GM23248 (cell line): ENCODE data around the gene ZIC4. TPM values are rescaled to one million over a fixed set of nuclear protein-coding genes. Genes with fewer than 3 reads are reported as not detected.

Experiments
- DNase-seq: peaks from one replicate; pipeline ENCODE4 v3.0.0-alpha.2; 2015
- H2AFZ ChIP-seq: fragments of 200-600 bp; sonication (generic); 2 replicates; pipeline ENCODE4 v1.6.1; 2016; ENCODE audit warnings: antibody characterized with exemption
- H3F3A ChIP-seq: fragments of 200-600 bp; sonication (generic); 2 replicates; pipeline ENCODE4 v1.6.1; 2016; ENCODE audit warnings: mild to moderate bottlenecking, antibody characterized with exemption, mixed run types; ENCODE audit not compliant: insufficient read depth
- H3K27ac ChIP-seq: fragments of 200-600 bp; sonication (generic); 2 replicates; pipeline ENCODE4 v1.5.1; 2016; ENCODE audit warnings: mild to moderate bottlenecking
- H3K27me3 ChIP-seq: fragments of 200-600 bp; sonication (generic); replicated peaks from 2 replicates; pipeline ENCODE4 v1.6.1; 2016; ENCODE audit warnings: mild to moderate bottlenecking; ENCODE audit not compliant: insufficient read depth
- H3K36me3 ChIP-seq: fragments of 200-600 bp; sonication (generic); 2 replicates; pipeline ENCODE4 v1.6.1; 2016; ENCODE audit warnings: low read depth, mild to moderate bottlenecking
- H3K4me1 ChIP-seq: fragments of 200-600 bp; sonication (generic); 2 replicates; pipeline ENCODE4 v1.6.1; 2016; ENCODE audit warnings: mild to moderate bottlenecking; ENCODE audit not compliant: insufficient read depth
- H3K4me2 ChIP-seq: fragments of 200-600 bp; sonication (generic); one replicate; pipeline ENCODE4 v1.6.1; 2016; ENCODE audit warnings: mild to moderate bottlenecking; ENCODE audit not compliant: unreplicated experiment
- H3K4me3 ChIP-seq: fragments of 200-600 bp; sonication (generic); 2 replicates; pipeline ENCODE4 v1.5.1; 2016; ENCODE audit warnings: mild to moderate bottlenecking
- H3K79me2 ChIP-seq: fragments of 200-600 bp; sonication (generic); 2 replicates; pipeline ENCODE4 v1.6.1; 2016; ENCODE audit warnings: mild to moderate bottlenecking; ENCODE audit not compliant: insufficient read depth
- H3K9ac ChIP-seq: fragments of 200-600 bp; sonication (generic); 2 replicates; pipeline ENCODE4 v1.6.1; 2016; ENCODE audit warnings: mild to moderate bottlenecking
- H3K9me2 ChIP-seq: fragments of 200-600 bp; sonication (generic); 2 replicates; pipeline ENCODE4 v1.6.1; 2016; ENCODE audit warnings: mixed run types, mild to moderate bottlenecking, moderate library complexity; ENCODE audit not compliant: insufficient read depth
- H3K9me3 ChIP-seq: fragments of 200-600 bp; sonication (generic); one replicate; pipeline ENCODE4 v1.6.1; 2017; ENCODE audit warnings: low read depth
- H4K20me1 ChIP-seq: fragments of 200-600 bp; sonication (generic); 2 replicates; pipeline ENCODE4 v1.6.0; 2016; ENCODE audit not compliant: insufficient read depth
- EZH2 ChIP-seq: fragments of 200-600 bp; sonication (generic); IDR thresholded peaks from 2 replicates; pipeline ENCODE4 v1.6.1; 2018; ENCODE audit warnings: antibody characterized with exemption, mild to moderate bottlenecking; ENCODE audit not compliant: insufficient read depth, poor library complexity, severe bottlenecking
- EZH2phosphoT487 ChIP-seq: fragments of 200-600 bp; sonication (generic); IDR thresholded peaks from 2 replicates; pipeline ENCODE4 v1.6.1; 2018; ENCODE audit warnings: antibody characterized with exemption, moderate library complexity, mild to moderate bottlenecking, low read depth; ENCODE audit not compliant: insufficient read depth
- WGBS, 2 experiments: methylation state at CpG; one replicate each; pipeline ENCODE4 v1.1.6; 2015 to 2017; ENCODE audit warnings: low lambda C conversion rate in 2 of 2, low coverage in 1 of 2; ENCODE audit errors: missing lambda C conversion rate in 2 of 2; 5-methylcytosine and 5-hydroxymethylcytosine counted together
- in situ Hi-C: fragments of 300-500 bp; cut with MboI; formaldehyde crosslinking; loops from 2 replicates; pipeline ENCODE4 v1.15.0; 2020
- polyA plus RNA-seq: library from polyadenylated mRNA; unstranded; fragments of >200 nt; fragmentation: Nextera tagmentation; extraction: Ambion mirVana; gene quantifications from 2 replicates; pipeline ENCODE4 v1.2.1, GENCODE V29; 2016
- total RNA-seq: library from RNA; depleted of rRNA; stranded (reverse); fragments of >200 nt; shearing (Covaris generic); gene quantifications from 2 replicates; pipeline ENCODE4 v1.2.3, GENCODE V29; 2014

ZIC4 gene
- total and polyA plus RNA-seq, 2 experiments from 2014 or later = 4.3 to 7.0 TPM

DNA sequence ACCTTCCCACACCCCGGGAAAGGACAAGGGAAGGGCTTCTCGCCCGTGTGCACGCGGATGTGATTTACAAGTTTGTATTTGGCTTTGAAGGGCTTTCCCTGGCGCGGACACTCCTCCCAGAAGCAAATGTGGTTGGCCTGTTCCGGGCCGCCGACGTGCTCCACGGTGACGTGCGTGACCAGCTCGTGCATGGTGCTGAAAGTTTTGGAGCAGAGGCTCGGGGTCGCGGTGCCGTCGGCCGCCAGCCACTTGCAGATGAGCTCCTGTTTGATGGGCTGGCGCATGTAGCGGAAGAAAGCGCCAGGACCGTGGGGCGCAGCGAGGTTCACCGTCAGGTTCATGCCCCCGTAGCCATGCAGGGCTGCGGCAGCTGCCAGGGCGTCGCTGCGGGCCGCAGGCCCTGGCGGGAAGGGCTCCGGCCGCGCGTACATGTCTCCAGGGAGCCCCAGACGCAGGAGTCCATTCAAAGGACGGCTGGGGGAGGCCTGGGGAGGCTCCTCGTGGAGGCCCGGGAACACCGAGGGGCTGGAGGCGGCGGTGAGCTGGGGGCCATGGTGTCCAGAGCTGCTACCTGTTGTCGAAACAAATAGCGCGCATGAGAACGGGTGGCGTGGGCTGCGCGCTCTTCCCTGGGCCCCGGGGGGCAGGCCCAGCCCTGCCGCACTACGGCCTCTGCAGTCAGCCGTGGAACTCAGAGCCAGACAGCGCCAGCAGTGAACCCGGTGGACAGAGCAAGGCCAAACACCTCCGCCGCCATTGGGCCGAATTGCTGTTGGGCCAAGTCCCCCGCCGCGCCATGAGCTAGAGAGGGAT is 10.2 kb downstream of the ZIC4 start:
- in situ Hi-C loops = no loop called here
- H3K79me2 ChIP-seq = peaks cover 79% of the 10 kb centered on the region
- 0 out of 2 replicates have a peak, but pooled peaks cover 4% of the 10 kb centered on the region for H3F3A ChIP-seq
- no peak overlapping the region for H3K9ac ChIP-seq
- TF ChIP-seq EZH2phosphoT487 (no peak), EZH2 (no peak)
- no peaks in the 10 kb centered on the region for H3K9me3 ChIP-seq
- no peak overlapping the region for H3K4me3 ChIP-seq
- no peaks in the 10 kb centered on the region for H4K20me1 ChIP-seq
- no peaks in the 10 kb centered on the region for H3K27me3 ChIP-seq
- no peak overlapping the region for H2AFZ ChIP-seq
- no peaks in the 10 kb centered on the region; the same call in 1 of the 2 replicates for H3K36me3 ChIP-seq
- H3K4me2 ChIP-seq = no peak overlapping the region
- H3K27ac ChIP-seq = no peak overlapping the region
- H3K4me1 ChIP-seq = peaks cover 10% of the 10 kb centered on the region; the same call in 1 of the 2 replicates
- 94 to 96% methylated on average over 49 to 65 of the region's 65 CpGs for WGBS, 2 experiments
- no peaks in the 10 kb centered on the region for H3K9me2 ChIP-seq
- no peak for DNase-seq

DNA sequence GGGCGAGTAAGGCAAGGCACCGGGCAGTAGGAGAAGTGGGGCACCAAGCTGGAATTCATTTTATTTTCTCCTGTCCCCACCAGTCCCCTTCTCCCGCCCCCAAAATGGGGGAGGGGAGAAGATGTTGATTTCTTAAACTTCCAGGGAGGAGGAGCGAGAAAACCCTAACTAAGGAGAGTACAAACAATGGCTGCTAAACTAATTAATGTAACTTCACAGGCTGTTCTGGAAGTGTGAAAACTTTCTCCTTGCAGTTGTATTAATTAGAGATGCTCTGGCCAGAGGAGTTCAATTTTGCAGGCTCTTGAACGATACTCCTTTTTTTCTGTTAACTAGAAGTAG is 11.5 kb downstream of the ZIC4 start:
- H3K4me3 ChIP-seq = peak overlapping the region; percentile 96
- H3K4me1 ChIP-seq = peaks cover 8% of the 10 kb centered on the region; the same call in 1 of the 2 replicates
- TF ChIP-seq EZH2 (no peak), EZH2phosphoT487 (no peak)
- H3F3A ChIP-seq = 0 out of 2 replicates have a peak, but pooled peaks cover 4% of the 10 kb centered on the region
- H4K20me1 ChIP-seq = no peaks in the 10 kb centered on the region
- no peaks in the 10 kb centered on the region for H3K27me3 ChIP-seq
- H3K4me2 ChIP-seq = peak overlapping the region; percentile 86
- no peaks in the 10 kb centered on the region; the same call in 1 of the 2 replicates for H3K36me3 ChIP-seq
- in situ Hi-C loops = no loop called here
- peak overlapping the region; percentile 98 for H3K9ac ChIP-seq
- H2AFZ ChIP-seq = peak overlapping the region; percentile 96
- no peak for DNase-seq
- H3K9me3 ChIP-seq = no peaks in the 10 kb centered on the region
- no peaks in the 10 kb centered on the region for H3K9me2 ChIP-seq
- WGBS, 2 experiments = 14 to 17% methylated on average over 5 of the region's 5 CpGs
- peaks cover 67% of the 10 kb centered on the region for H3K79me2 ChIP-seq
- peak overlapping the region; percentile 82 for H3K27ac ChIP-seq

DNA sequence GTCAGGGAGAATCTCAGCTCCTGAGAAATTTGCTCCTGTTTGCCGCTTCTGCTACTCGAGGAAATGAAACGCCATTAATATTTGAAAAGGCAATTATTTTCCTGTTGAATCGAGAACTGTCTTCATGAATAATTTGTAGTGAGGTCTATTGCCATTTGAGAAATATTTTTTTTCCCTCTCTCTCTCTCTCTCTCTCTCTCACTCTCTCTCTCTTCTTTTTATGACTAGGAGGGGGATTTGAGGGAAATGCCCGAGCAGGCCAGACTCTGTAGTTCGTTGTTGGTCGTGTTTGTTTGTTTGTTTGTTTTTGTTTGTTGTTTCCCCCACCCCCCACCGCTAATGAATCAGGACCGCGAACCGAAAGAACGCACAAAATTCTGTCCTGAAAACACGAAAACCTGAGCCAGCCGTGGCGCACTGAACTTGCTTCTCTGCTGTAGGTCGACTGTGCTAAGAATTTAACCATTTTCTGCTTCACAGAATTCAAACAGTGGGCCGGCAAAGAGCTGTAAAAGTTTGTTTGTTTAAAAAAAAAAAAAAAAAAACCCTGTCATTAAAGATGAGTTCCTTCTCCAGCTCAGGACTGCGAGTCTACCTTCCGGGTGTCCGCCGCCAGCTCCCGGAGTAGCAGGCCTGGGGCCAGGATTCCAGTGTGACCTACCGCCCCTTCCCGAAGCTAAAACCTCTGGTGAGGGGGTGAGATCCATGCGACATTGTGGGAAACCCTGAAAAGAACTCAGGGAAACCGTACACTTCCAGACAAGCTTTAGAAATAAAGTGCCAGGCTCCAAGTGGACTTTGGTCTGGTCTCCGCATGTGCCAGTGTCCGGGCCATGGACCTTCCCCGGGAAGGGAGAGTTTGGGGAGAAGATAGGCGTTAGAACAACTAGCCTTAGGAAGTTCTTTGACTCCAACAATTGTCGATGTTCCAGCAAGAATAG is 12.1 kb downstream of the ZIC4 start:
- Histone ChIP-seq H4K20me1 (no peaks in the 10 kb centered on the region), H3K79me2 (peaks cover 60% of the 10 kb centered on the region), H3K36me3 (no peaks in the 10 kb centered on the region; the same call in 1 of the 2 replicates), H3K9me3 (no peaks in the 10 kb centered on the region), H3K9me2 (no peaks in the 10 kb centered on the region), H3K4me3 (peak overlapping the region; percentile 96), H3K4me1 (0 out of 2 replicates have a peak, but pooled peaks cover 6% of the 10 kb centered on the region), H3K27me3 (no peaks in the 10 kb centered on the region), H2AFZ (peak overlapping the region; percentile 96), H3K4me2 (peak overlapping the region; percentile 86), H3F3A (0 out of 2 replicates have a peak, but pooled peaks cover 4% of the 10 kb centered on the region), H3K9ac (peak overlapping the region; percentile 98), H3K27ac (peak overlapping the region; percentile 82)
- in situ Hi-C loops = no loop called here
- peak; percentile 78 for DNase-seq
- 0 to 1% methylated on average over 31 of the region's 31 CpGs for WGBS, 2 experiments
- TF ChIP-seq EZH2phosphoT487 = no peak
- no peak for TF ChIP-seq EZH2

DNA sequence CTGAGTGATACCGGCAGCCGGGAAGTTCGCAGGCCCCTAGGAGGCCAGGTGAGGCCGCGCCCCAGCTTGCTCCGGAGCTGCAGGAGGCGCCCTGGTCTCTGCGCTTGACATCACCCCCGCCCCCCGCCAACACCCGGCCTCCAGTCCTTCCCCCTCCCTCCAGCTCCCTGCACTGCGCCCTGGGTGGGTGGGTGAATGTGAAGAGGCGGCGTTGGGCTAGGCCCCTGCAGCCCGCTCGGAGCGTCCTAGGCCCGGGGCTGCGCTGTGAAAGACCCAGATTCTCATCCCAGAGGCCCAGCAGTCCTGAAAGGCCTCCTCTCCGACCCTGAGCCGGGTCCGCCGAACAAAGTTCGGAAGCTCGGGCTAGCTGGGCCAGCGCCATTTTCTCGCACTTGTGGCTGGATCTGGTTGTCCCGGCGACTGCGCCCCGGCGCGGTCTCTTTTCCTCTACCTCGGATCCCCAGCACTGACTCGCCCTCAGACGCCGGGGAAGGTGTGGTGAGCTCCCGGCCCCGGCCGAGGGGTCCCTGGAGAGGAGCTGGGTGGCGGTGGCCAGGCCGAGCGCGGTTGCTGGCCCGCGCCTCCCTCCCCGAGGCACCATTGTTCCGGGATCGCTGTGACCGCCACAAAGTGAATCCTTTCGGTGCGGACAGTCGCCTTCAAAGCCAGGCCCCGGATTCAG is 12.9 kb downstream of the ZIC4 start:
- H3K9me3 ChIP-seq = no peaks in the 10 kb centered on the region
- H3K4me2 ChIP-seq = peak overlapping the region; percentile 86
- H3K79me2 ChIP-seq = peaks cover 52% of the 10 kb centered on the region
- H3K9me2 ChIP-seq = no peaks in the 10 kb centered on the region
- WGBS, 2 experiments = 1 to 2% methylated on average over 43 to 54 of the region's 54 CpGs
- in situ Hi-C loops = no loop called here
- H3K27me3 ChIP-seq = no peaks in the 10 kb centered on the region
- 0 out of 2 replicates have a peak, but pooled peaks cover 6% of the 10 kb centered on the region for H3K4me1 ChIP-seq
- H3K27ac ChIP-seq = peak overlapping the region; percentile 82
- H3K36me3 ChIP-seq = no peaks in the 10 kb centered on the region; the same call in 1 of the 2 replicates
- H4K20me1 ChIP-seq = no peaks in the 10 kb centered on the region
- H3K9ac ChIP-seq = peak overlapping the region; percentile 98
- H2AFZ ChIP-seq = peak overlapping the region; percentile 96
- peak; percentile 88 for DNase-seq
- H3F3A ChIP-seq = 0 out of 2 replicates have a peak, but pooled peaks cover 4% of the 10 kb centered on the region
- TF ChIP-seq EZH2 (no peak), EZH2phosphoT487 (no peak)
- peak overlapping the region; percentile 96 for H3K4me3 ChIP-seq
